RWPE2 (cell line): ENCODE results near the gene UPB1.

ENCODE experiments used
- ATAC-seq: fragments of 200-7000 bp; cut with Tn5 transposase; 3 replicates; pipeline ENCODE4 v1.9.1; 2021; ENCODE audit warnings: low read depth
- DNase-seq: peaks from one replicate; pipeline ENCODE4 v3.0.0-alpha.2; 2020; ENCODE audit warnings: low spot score
- H3K27ac ChIP-seq: fragments of 450-650 bp; 2 replicates; pipeline ENCODE4 v1.5.1; 2017; ENCODE audit warnings: mild to moderate bottlenecking; ENCODE audit not compliant: poor library complexity, severe bottlenecking
- H3K27me3 ChIP-seq: fragments of 250-450 bp; sonication (Bioruptor Pico); 2 replicates; pipeline ENCODE4 v1.5.1; 2021; ENCODE audit warnings: mild to moderate bottlenecking, moderate library complexity; ENCODE audit not compliant: insufficient read depth, poor library complexity, severe bottlenecking
- H3K36me3 ChIP-seq: fragments of 250-450 bp; sonication (Bioruptor Pico); 2 replicates; pipeline ENCODE4 v1.5.1; 2020; ENCODE audit warnings: low read depth, mild to moderate bottlenecking, moderate library complexity
- H3K4me1 ChIP-seq: fragments of 250-450 bp; sonication (Bioruptor Pico); 2 replicates; pipeline ENCODE4 v1.5.1; 2021; ENCODE audit warnings: mild to moderate bottlenecking, moderate library complexity; ENCODE audit not compliant: insufficient read depth, poor library complexity, severe bottlenecking
- H3K4me3 ChIP-seq: fragments of 250-450 bp; sonication (Bioruptor Pico); 2 replicates; pipeline ENCODE4 v1.5.1; 2021; ENCODE audit warnings: mild to moderate bottlenecking, moderate library complexity; ENCODE audit not compliant: severe bottlenecking
- H3K9me3 ChIP-seq: fragments of 250-450 bp; sonication (Bioruptor Pico); 2 replicates; pipeline ENCODE4 v1.5.1; 2021; ENCODE audit warnings: mild to moderate bottlenecking, moderate library complexity; ENCODE audit not compliant: severe bottlenecking
- CTCF ChIP-seq: fragments of 450-650 bp; IDR thresholded peaks from one replicate; pipeline ENCODE4 v1.5.1; 2017; ENCODE audit warnings: mild to moderate bottlenecking, moderate library complexity; ENCODE audit not compliant: poor library complexity, severe bottlenecking

The UPB1 gene

GRCh38 chr22:24474649-24475255 is 20.4 kb upstream of the UPB1 start:
- peak overlapping the region; percentile 6 for H3K27ac ChIP-seq
- DNase-seq, result no peak

GRCh38 chr22:24481641-24482040 is 13.5 kb upstream of the UPB1 start:
- H3K27ac ChIP-seq, result peak overlapping the region; percentile 61
- DNase-seq (no peak), ATAC-seq (no peak)
- peaks cover 30% of the 10 kb centered on the region for H3K4me1 ChIP-seq
- H3K36me3 ChIP-seq, result no peaks in the 10 kb centered on the region
- TF ChIP-seq CTCF, result no peak
- no peaks in the 10 kb centered on the region for H3K27me3 ChIP-seq
- H3K9me3 ChIP-seq, result no peaks in the 10 kb centered on the region
- H3K4me3 ChIP-seq, result no peak overlapping the region

More at GRCh38 chr22:24474649-24475255, 20.4 kb upstream of the UPB1 start:
- no peaks in the 10 kb centered on the region for H3K36me3 ChIP-seq
- no peak overlapping the region for H3K4me3 ChIP-seq
- TF ChIP-seq CTCF, result no peak
- no peak for ATAC-seq
- H3K4me1 ChIP-seq, result no peaks in the 10 kb centered on the region
- H3K9me3 ChIP-seq, result no peaks in the 10 kb centered on the region
- H3K27me3 ChIP-seq, result no peaks in the 10 kb centered on the region

- TF ChIP-seq CTCF, result no peak
- no peaks in the 10 kb centered on the region for H3K9me3 ChIP-seq
- ATAC-seq, result peak; percentile 75
- no peak overlapping the region for H3K4me3 ChIP-seq
- H3K27me3 ChIP-seq, result no peaks in the 10 kb centered on the region
- peaks cover 35% of the 10 kb centered on the region for H3K4me1 ChIP-seq
- DNase-seq, result no peak
- no peaks in the 10 kb centered on the region for H3K36me3 ChIP-seq
- peak overlapping the region; percentile 61 for H3K27ac ChIP-seq
Measured at GRCh38 chr22:24482575-24482974, 12.6 kb upstream of the UPB1 start.

GRCh38 chr22:24482998-24483397 is 12.1 kb upstream of the UPB1 start:
- Histone ChIP-seq H3K27me3 (no peaks in the 10 kb centered on the region), H3K9me3 (no peaks in the 10 kb centered on the region), H3K4me3 (no peak overlapping the region), H3K4me1 (peaks cover 35% of the 10 kb centered on the region), H3K36me3 (no peaks in the 10 kb centered on the region), H3K27ac (peak overlapping the region; percentile 61)
- TF ChIP-seq CTCF, result no peak
- ATAC-seq, result no peak
- no peak for DNase-seq

GRCh38 chr22:24483976-24484545 is 11.1 kb upstream of the UPB1 start:
- DNase-seq, result no peak
- no peak for ATAC-seq
- H3K36me3 ChIP-seq, result no peaks in the 10 kb centered on the region
- H3K4me1 ChIP-seq, result peaks cover 35% of the 10 kb centered on the region
- no peaks in the 10 kb centered on the region for H3K27me3 ChIP-seq
- TF ChIP-seq CTCF, result no peak
- H3K27ac ChIP-seq, result no peak overlapping the region
- no peak overlapping the region for H3K4me3 ChIP-seq
- H3K9me3 ChIP-seq, result no peaks in the 10 kb centered on the region
